AG04449 (cell line): ENCODE results near the gene CREG1.
"Not testable (repeated sequence)": the region's sequence is repeated elsewhere in the genome, so short reads cannot be mapped to it uniquely, and the experiment has no call there.

Experiments used
- CTCF ChIA-PET: fragments of 350-600 bp; formaldehyde crosslinking; extraction: SDS; loops from one replicate; lab custom pipeline; 2021; ENCODE audit warnings: antibody characterized with exemption; lab: Yijun Ruan, JAX
- POLR2A ChIA-PET: fragments of 400-600, 350-600 bp; formaldehyde crosslinking; extraction: SDS; loops from one replicate; lab custom pipeline; 2020; ENCODE audit warnings: antibody characterized with exemption, inconsistent platforms; lab: Yijun Ruan, JAX
- DNase-seq: peaks from one replicate; pipeline ENCODE4 v3.0.0-alpha.2; 2010; ENCODE audit warnings: low read depth, low spot score
- H3K4me3 ChIP-seq: 2 replicates; pipeline ENCODE4 v1.5.1; 2011; ENCODE audit warnings: low read depth, mild to moderate bottlenecking, control low read depth, low read length
- TF ChIP-seq, protein P1 (sequence below): IDR thresholded peaks from one replicate; pipeline ENCODE4 v1.5.1; 2011; ENCODE audit warnings: mild to moderate bottlenecking, moderate library complexity, low read length, control low read depth, inconsistent platforms; ENCODE audit not compliant: insufficient read depth; ENCODE audit errors: missing control alignments

Gene CREG1

DNA sequence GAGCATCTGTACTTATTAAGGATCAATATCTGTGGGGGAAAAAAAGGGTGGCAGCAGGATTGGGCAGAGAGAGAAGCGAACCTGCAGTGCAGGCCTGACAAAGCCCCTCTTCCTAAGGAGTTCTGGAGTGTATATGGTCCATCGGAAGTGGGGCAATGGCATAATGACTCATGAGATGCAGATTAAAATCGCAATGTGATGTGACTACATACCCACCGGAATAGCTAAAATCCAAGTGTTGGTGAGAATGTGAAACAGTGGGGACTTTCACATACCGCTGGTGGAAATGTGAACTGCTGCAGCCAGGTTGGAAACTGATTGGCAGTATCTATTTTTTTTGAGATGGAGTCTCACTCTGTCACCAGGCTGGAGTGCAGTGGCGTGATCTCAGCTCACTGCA, 8.2 kb upstream of the CREG1 start:
- CTCF ChIA-PET: interaction anchor here (1.0 to 13.0 kb wide), 4 partner anchors 5 to 28 kb away, joined by 3 to 103 read pairs (median 4); partner anchors contain the start of gene CREG1
- no peak for DNase-seq
- no peak overlapping the region for H3K4me3 ChIP-seq
- POLR2A ChIA-PET: no interaction called here
- TF ChIP-seq, protein P1, sequence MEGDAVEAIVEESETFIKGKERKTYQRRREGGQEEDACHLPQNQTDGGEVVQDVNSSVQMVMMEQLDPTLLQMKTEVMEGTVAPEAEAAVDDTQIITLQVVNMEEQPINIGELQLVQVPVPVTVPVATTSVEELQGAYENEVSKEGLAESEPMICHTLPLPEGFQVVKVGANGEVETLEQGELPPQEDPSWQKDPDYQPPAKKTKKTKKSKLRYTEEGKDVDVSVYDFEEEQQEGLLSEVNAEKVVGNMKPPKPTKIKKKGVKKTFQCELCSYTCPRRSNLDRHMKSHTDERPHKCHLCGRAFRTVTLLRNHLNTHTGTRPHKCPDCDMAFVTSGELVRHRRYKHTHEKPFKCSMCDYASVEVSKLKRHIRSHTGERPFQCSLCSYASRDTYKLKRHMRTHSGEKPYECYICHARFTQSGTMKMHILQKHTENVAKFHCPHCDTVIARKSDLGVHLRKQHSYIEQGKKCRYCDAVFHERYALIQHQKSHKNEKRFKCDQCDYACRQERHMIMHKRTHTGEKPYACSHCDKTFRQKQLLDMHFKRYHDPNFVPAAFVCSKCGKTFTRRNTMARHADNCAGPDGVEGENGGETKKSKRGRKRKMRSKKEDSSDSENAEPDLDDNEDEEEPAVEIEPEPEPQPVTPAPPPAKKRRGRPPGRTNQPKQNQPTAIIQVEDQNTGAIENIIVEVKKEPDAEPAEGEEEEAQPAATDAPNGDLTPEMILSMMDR: no peak

DNA sequence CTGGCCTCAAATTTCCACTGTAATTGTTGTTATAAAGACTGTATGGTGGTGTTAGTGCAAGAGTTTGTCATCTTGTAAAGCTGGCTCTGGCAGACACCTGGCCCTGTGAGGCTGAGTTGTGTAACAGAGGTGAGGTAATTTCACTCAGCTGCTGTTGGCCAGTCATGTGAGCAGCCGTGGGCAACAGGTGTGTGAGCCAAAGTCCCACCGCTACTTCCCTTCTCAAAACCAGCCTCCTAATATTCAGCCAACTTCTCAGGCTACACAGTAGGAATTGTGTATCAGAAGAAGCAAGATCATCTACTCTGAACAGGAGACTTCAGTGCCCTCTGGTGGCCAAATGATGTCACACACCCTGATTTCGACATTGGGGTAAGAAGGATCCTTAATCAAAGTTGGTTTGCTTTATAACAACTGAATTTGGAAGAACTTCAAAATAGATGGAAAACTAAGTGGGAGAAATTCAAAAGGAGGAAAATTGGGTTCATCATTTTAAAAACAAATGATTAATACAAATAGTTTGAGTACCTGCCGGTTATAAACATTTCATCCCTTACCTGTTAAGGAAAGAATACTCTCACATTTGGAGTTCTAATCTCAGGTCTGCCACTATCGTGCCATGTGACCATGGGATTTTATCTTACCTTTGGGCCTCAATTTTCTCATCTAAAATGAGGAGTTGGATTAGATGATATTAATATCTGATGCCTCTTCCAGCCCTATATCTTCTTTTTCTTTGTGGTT, 2.6 kb upstream of the CREG1 start:
- no peak for DNase-seq
- TF ChIP-seq, protein P1: peak; percentile 83
- POLR2A ChIA-PET: no interaction called here

GRCh38 chr1:167555072-167555471, 1.5 kb upstream of the CREG1 start:
- POLR2A ChIA-PET, DNase-seq, H3K4me3 ChIP-seq: not testable (repeated sequence)
- CTCF ChIA-PET: interaction anchor here (0.7 to 11.5 kb wide), 13 partner anchors 8 to 490 kb away, joined by 3 to 103 read pairs (median 5); no protein-coding TSS in a partner anchor

More for the DNA sequence above, 2.6 kb upstream of the CREG1 start:
- H3K4me3 ChIP-seq: no peak overlapping the region
- CTCF ChIA-PET: interaction anchor here (0.7 to 11.5 kb wide), 20 partner anchors 9 to 646 kb away, joined by 3 to 103 read pairs (median 4); no protein-coding TSS in a partner anchor

GRCh38 chr1:167554028-167554779, 642 bp upstream of the CREG1 start:
- H3K4me3 ChIP-seq: peak overlapping the region; percentile 59
- TF ChIP-seq, protein P1: no peak
- ChIA-PET POLR2A (no interaction called here), CTCF (interaction anchor here (1.0 to 11.5 kb wide), 6 partner anchors 13 to 134 kb away, joined by 3 to 103 read pairs (median 10); no protein-coding TSS in a partner anchor)
- no peak for DNase-seq

- POLR2A ChIA-PET: no interaction called here
Observed at GRCh38 chr1:167551362-167551761, 2.2 kb downstream of the CREG1 start.

DNA sequence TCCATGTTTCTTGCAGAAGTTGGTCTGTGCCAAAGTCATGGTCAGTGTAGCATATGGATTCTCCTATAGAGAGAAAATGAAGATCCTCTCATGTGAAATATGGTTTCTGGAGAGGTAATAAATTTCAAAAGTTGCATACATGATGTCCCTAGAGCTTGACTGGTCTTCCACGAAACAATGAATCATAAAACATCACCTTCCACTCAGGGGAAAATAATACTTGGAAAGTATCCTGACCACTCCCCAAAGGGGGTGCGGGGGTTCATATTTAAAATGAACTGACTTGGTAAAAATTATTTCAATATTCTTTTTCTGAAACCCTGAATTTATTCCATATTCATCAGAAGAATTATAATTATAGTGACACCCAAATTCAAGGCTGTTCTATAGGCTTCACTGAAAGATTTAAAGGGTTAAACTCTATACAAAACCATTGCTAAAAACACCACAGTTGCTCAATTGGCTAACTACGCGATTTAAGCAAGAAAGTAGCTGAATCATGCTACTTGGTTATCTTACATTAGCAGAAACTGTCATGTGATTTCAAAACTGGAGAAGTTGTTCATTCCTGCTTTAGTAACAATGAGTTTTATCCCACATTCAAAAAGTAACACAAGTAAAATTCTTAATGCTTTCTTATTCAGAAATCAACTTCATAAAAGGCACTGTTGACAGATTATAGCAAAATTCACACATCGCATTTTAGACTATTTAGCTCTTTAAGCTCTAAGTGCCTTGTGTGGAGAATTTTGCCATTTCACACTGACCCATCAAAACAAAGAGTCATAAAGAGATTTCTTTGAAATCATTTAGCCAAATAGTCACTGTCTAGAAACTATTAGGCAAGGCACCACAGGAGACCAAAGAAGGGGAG, 5.3 kb downstream of the CREG1 start:
- CTCF ChIA-PET: interaction anchor here (0.8 to 11.5 kb wide), 7 partner anchors 7 to 281 kb away, joined by 3 to 100 read pairs (median 4); no protein-coding TSS in a partner anchor
- no peak overlapping the region for H3K4me3 ChIP-seq
- no peak for DNase-seq
- TF ChIP-seq, protein P1: no peak
- POLR2A ChIA-PET: no interaction called here

More at GRCh38 chr1:167551362-167551761, 2.2 kb downstream of the CREG1 start:
- CTCF ChIA-PET: interaction anchor here (0.5 to 11.5 kb wide), 3 partner anchors 10 to 484 kb away, joined by 3 to 100 read pairs (median 3); no protein-coding TSS in a partner anchor
- no peak for DNase-seq
- H3K4me3 ChIP-seq: no peak overlapping the region
- TF ChIP-seq, protein P1: no peak
